Measurements from ENCODE around the gene PKM.

Gene PKM

GRCh38 chr15:72233769-72234168 is 2.8 kb upstream of the PKM start:
- no peak for DNase-seq

GRCh38 chr15:72231833-72232478 is 966 bp upstream of the PKM start:
- peak; percentile 69 for DNase-seq

GRCh38 chr15:72230197-72231065 is 559 bp downstream of the PKM start:
- DNase-seq = peak; percentile 79

- no peak for DNase-seq
Observed at GRCh38 chr15:72229947-72230196, 1.1 kb downstream of the PKM start.

- DNase-seq = no peak
Observed at GRCh38 chr15:72229076-72229946, 1.7 kb downstream of the PKM start.

GRCh38 chr15:72227720-72228119 is 3.3 kb downstream of the PKM start:
- no peak for DNase-seq

GRCh38 chr15:72227192-72227586 is 3.8 kb downstream of the PKM start:
- no peak for DNase-seq

- no peak for DNase-seq
Observed at GRCh38 chr15:72223278-72223677, 7.7 kb downstream of the PKM start.

GRCh38 chr15:72222393-72222792 is 8.6 kb downstream of the PKM start:
- DNase-seq = no peak

- no peak for DNase-seq
Observed at GRCh38 chr15:72220687-72221086, 10.3 kb downstream of the PKM start.

GRCh38 chr15:72217216-72217615 is 13.8 kb downstream of the PKM start:
- DNase-seq = no peak

- no peak for DNase-seq
Observed at GRCh38 chr15:72216079-72216478, 14.9 kb downstream of the PKM start.

GRCh38 chr15:72207558-72208085 is 23.4 kb downstream of the PKM start:
- no peak for DNase-seq

- no peak for DNase-seq
Observed at GRCh38 chr15:72206677-72207000, 24.4 kb downstream of the PKM start.

GRCh38 chr15:72205896-72206676 is 24.9 kb downstream of the PKM start:
- no peak for DNase-seq

GRCh38 chr15:72205273-72205672 is 25.7 kb downstream of the PKM start:
- no peak for DNase-seq

- peak; percentile 19 for DNase-seq
Observed at GRCh38 chr15:72203507-72203837, 27.5 kb downstream of the PKM start.

GRCh38 chr15:72202801-72203506 is 28.0 kb downstream of the PKM start:
- DNase-seq = no peak

- DNase-seq = no peak
Observed at GRCh38 chr15:72202302-72202701, 28.7 kb downstream of the PKM start.

- DNase-seq = no peak
Observed at GRCh38 chr15:72201391-72201921, 29.5 kb downstream of the PKM start.

GRCh38 chr15:72200395-72201237 is 30.4 kb downstream of the PKM start:
- DNase-seq = no peak

Measured in NCI-H774 (cell line).